Esophagus mucosa (tissue), 1 donor: ENCODE results near the gene SLC7A9. TPM values are rescaled to one million over a fixed set of nuclear protein-coding genes. Genes with fewer than 3 reads are reported as not detected.
"Not testable (repeated sequence)": the region's sequence is repeated elsewhere in the genome, so short reads cannot be mapped to it uniquely, and the experiment has no call there.

ENCODE experiments used
- ATAC-seq: fragments of 200-7000 bp; cut with Tn5 transposase; one replicate; pipeline ENCODE4 v1.9.1; 2020
- total RNA-seq: library from RNA; stranded (reverse); gene quantifications from one replicate; pipeline ENCODE4 v1.2.4, GENCODE V29; 2023
- donor health status: DM: yes; HTN: yes; CAD: no.

The SLC7A9 gene
- total RNA-seq, 1 donor from 2014 or later: 0.08 TPM

DNA sequence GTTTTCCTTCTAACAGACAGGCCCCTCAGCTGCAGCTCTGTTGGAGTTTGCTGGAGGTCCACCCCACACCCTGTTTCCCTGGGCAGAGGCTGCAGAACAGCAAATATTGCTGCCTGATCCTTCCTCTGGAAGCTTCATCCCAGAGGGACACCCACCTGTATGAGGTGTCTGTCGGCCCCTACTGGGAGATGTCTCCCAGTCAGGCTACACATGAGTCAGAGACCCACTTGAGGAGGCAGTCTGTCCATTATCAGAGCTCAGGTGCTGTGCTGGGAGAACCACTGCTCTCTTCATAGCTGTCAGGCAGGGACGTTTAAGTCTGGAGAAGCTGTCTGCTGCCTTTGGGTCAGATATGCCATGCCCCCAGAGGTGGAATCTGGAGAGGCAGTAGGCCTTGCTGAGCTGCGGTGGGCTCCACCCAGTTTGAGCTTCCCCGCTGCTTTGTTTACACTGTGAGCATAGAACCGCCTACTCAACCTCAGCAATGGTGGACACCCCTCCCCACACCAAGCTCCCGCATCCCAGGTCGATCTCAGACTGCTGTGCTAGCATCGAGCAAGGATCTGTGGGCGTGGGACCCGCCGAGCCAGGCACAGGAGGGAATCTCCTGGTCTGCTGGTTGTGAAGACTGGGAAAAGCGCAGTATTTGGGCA lies 82.3 kb downstream of the SLC7A9 start:
- ATAC-seq: not testable (repeated sequence)

DNA sequence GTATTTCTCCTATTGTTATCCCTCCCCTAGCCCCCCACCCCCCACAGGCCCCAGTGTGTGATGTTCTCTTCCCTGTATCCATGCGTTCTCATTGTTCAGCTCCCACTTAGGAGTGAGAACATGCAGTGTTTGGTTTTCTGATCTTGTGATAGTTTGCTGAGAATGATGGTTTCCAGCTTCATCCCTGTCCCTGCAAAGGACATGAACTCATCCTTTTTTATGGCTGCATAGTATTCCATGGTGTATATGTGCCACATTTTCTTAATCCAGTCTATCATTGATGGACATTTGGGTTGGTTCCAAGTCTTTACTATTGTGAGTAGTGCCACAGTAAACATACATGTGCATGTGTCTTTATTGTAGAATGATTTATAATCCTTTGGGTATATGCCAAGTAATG lies 87.5 kb downstream of the SLC7A9 start:
- not testable (repeated sequence) for ATAC-seq

DNA sequence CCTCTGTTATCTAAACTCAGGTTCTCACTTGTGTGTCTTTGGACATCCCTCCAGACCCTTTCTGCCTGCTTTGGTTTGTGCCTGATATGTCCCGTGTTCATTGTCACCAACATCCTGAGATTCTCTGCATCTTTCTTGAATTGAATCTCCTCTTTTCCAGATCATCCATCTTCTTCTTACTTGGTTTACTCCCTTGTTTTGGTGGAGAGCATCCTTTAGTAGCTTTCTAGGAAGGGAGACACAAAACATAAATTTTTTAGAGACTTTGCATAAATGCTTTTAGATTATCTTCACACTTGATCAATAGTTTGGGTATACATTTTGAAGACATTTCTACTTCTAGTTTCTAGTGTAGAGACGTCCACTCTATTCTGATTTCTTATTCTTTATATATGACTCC lies 88.3 kb downstream of the SLC7A9 start:
- no peak for ATAC-seq

Other genes starting within 250 kb of the SLC7A9 start
- 22.3 TPM for gene ANKRD27, start 194.6 kb downstream of the SLC7A9 start, total RNA-seq
- 0.16 TPM for gene RGS9BP, start 193.9 kb downstream of the SLC7A9 start, total RNA-seq
- gene NUDT19, start 177.9 kb downstream of the SLC7A9 start, total RNA-seq: 13.4 TPM
- gene TDRD12, start 150.0 kb downstream of the SLC7A9 start, total RNA-seq: 0.08 TPM
- gene CEP89, start 102.2 kb upstream of the SLC7A9 start, total RNA-seq: 8.3 TPM
- gene FAAP24, start 102.5 kb upstream of the SLC7A9 start, total RNA-seq: 3.8 TPM
- gene RHPN2, start 195.1 kb upstream of the SLC7A9 start, total RNA-seq: 0.84 TPM
- 3.9 TPM for gene GPATCH1, start 211.4 kb upstream of the SLC7A9 start, total RNA-seq